CD4-positive, alpha-beta T cell treated with Interleukin-6 for 4 hours (primary cell): ENCODE data around the gene MAN1A2.
"Not testable (repeated sequence)": the region's sequence is repeated elsewhere in the genome, so short reads cannot be mapped to it uniquely, and the experiment has no call there.

Experiments
- DNase-seq: peaks from one replicate; pipeline ENCODE4 v3.0.0-alpha.2; 2020; ENCODE audit warnings: mixed read lengths

Gene MAN1A2

DNA sequence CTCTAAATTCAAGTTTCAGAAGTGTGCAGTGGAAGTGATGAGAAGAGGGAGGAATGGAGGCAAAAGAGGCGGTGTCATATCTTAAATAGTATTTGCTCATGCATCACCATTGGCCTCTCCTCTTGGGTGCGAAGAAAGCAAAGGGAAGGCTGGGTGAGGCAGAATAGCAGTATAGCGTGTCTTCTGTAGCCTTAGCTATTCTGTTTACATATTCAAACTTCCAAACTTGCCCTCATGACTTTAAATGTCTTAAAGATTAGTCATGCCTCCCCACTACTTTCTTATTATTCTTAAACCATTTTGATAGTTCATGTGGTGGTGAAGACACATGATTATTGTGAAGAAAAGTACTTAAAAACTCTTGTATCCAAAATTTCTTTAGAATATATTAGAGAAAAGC lies 134.0 kb downstream of the MAN1A2 start:
- DNase-seq = no peak

DNA sequence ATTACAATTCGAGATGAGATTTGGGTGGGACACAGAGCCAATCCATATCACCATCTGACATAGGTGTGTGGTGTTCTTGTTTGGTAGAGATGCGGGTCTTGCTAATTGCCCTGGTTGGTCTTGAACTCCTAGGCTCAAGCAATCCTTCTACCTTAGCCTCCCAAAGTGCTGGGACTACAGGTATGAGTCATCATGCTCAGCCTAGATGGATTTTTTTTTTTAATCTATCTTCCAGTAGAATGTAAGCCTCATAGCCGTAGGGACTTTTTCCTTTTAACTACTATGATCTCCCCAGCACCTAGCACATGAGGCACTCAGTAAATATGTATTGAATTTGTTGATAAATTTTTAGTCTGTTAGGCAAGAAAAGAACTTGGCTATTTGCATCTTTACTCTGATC lies 144.0 kb downstream of the MAN1A2 start:
- no peak for DNase-seq

DNA sequence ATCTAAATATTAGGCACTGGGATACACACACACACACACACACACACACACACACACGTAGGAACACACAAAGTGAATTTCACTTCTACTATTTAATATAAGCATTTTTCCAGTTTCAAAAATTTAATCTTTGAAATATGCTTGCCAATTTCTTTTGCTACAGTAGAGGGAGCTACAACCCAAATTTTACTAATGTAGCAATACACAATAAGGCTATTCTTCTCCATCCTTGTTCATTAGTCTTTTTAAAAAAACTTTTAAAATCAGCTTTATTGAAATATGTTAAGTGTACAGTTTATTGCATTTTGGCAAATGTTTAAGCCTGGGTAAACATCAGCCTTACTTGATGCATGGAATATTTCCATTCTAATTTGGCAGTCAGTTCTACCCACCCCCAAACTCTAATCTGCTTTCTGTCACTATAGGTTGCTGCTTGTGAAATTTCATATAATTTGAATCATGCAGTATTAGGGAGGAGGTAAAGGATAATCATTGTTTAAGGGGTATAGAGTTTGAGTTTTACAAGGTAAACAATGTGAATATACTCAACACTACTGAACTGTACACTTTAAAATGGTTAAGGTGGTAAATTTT lies 145.6 kb downstream of the MAN1A2 start:
- no peak for DNase-seq

GRCh38 chr1:117523111-117523510 lies 155.9 kb downstream of the MAN1A2 start:
- no peak for DNase-seq

DNA sequence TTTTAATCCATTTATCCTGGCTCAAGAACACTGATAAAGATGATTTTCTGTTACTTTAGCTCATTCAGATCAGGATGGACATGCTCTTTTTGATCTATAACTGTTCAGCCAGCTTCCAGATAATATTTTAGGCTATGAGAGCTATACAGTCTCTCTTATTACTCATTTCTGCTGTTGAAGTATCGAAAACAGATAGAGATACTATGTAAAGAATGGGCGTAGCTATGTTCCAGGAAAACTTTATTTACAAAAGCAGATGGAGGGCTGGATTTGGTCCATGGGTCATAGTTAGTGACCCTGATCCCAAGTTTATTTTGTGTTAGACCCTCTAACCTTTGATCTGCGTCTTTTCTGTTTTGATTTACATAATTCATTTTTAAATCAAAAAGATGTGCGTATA lies 159.8 kb downstream of the MAN1A2 start:
- DNase-seq = no peak

- DNase-seq = no peak
Observed at GRCh38 chr1:117527566-117528102, 160.4 kb downstream of the MAN1A2 start.

DNA sequence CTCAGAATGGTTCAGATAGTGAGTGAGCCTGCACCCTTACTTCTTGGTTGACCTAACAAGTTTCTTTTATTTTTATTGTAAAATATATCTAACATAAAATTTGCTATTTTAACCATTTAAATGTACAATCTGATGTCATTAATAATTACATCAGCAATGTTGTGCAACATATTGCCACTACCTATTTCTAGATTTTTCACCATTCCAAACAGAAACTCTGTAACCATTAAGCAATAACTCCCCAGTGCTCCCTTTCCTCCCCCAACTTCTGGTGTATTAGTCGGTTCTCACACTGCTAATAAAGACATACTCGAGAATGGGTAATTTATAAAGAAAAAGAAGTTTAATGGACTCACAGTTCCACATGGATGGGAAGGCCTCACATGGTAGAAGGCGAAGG lies 162.4 kb downstream of the MAN1A2 start:
- DNase-seq = no peak

- no peak for DNase-seq
Observed at GRCh38 chr1:117531222-117531621, 164.0 kb downstream of the MAN1A2 start.

DNA sequence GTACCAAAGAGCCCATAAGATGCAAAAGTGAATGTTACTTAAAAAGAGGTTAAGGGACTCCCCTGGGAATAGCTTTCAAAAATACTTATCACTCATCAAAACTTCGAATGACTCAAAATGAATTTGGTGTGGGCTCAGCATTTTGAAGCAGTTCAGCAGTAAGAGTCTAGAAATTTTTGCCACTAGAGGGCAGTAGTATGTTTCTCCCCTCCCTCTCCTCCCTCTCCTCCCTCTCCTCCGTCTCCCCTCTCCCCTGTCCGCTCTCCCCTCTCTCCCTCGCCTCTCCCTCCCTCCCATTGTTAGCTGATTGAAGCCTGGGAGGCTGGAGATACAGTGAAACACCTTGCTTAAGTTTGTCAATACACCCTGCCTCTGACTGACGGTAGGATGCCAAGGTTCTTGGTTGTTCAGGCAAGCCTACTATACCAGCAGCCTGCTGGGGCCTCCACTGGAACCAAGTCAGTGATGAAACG lies 167.8 kb downstream of the MAN1A2 start:
- peak; percentile 19 for DNase-seq

GRCh38 chr1:117535821-117536220 lies 168.6 kb downstream of the MAN1A2 start:
- no peak for DNase-seq

DNA sequence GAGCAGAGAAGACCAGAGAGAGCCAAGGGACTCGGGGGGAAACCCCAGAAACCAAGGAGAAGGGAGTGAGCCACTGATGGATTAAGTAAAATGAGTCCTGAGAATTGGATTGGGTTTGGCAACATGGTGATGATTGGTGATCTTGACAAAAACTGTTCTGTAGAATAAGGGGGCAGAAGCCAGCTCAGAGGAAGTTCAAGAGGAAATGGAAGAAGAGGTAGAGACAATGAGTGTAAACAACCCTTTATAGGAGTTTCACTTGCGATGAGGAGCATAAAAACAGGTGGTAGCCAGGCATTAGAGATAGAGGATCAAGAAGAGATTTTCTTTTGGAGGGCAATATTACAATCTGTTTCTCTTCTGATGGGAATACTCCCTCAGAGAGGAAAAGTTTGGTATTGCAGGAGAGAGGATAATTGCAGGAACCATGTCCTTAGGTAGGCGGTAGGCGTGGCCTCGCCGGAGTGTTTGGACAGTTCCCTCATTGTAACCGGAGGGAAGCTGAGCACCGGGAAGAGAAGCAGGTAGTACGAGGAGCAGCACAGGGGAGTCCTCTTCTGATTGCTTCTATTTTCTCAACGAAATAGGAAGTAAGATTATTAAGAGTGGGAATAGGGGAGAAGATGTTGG lies 170.2 kb downstream of the MAN1A2 start:
- no peak for DNase-seq

GRCh38 chr1:117540532-117540931 lies 173.3 kb downstream of the MAN1A2 start:
- DNase-seq = no peak

DNA sequence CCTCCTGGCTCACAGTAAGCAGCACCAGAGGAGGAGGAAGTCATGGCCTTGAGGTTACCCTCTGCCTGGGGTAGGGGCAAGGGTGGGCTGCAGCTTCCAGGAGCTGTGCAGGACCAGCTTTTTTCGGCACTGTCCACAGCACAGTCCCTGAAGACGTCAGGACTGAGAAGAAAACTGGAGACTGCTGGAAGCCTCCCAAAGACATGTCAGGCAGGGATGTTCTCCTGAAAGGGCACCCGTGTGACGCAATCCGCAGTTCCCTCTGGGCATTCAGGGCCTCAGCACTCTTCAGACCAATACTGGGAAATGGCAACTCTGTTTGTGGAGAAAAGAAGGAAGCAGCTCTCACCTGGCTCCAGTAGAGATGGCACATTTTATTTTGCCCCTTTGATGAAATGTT lies 173.8 kb downstream of the MAN1A2 start:
- no peak for DNase-seq

- DNase-seq = no peak
Observed at GRCh38 chr1:117541585-117541984, 174.3 kb downstream of the MAN1A2 start.

GRCh38 chr1:117544509-117545109 lies 177.4 kb downstream of the MAN1A2 start:
- no peak for DNase-seq

DNA sequence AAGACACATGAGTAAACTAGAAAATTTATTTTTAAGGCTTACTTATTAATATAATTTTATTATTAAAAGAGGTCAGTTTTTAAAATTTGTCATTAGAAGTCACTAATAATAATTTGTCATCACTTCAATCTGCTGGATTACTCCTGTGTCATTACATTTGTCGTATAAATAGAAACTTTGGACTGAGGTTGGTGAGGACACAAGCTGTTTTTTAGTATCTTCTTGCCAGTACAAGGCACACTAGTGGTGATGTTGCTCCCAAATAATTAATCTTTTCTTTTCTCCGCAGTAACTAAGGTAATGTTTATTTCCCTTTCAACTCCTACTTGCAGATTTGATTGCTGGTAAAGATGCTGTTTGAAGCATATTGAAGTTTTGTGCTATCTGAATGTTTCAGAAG lies 179.2 kb downstream of the MAN1A2 start:
- DNase-seq = no peak

- DNase-seq = no peak
Observed at GRCh38 chr1:117553471-117553870, 186.2 kb downstream of the MAN1A2 start.

DNA sequence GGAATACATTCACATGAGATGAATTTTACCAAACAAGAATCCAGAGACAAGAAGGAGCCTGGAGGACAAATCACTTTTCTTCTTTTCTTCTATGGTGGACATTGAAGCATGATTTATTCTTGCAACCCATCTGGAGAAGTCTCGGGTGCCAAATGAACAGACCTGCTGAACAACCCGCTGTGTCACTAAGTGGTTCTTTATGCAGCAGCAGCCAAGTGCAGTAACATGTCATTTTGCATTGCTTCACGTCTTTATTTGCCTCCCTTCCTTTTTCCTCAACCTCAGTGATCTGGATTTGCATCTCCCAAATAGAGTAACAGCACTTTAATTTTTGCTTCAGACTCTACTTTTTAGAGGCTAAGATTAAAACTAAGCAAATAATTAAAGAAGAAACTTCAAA lies 188.6 kb downstream of the MAN1A2 start:
- no peak for DNase-seq

DNA sequence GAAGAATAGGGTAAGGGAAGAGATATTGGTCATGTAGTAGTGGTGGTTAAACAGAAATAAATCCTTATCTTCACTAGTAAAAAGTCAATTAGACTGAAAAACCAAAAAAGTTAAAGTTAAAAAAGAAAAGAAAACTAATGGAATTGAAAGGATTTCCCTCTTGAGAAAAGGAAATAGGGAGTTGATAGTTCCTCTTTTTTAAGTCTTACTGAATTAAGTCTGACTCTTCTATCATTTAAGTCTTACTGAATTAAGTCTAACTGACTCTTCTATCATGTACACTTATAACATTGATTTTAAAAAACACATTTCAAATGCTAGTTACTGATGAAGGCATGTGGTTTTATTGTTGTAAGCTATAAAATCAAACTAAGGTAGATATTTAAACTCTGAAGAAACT lies 189.1 kb downstream of the MAN1A2 start:
- no peak for DNase-seq

GRCh38 chr1:117556976-117557375 lies 189.7 kb downstream of the MAN1A2 start:
- DNase-seq = no peak

DNA sequence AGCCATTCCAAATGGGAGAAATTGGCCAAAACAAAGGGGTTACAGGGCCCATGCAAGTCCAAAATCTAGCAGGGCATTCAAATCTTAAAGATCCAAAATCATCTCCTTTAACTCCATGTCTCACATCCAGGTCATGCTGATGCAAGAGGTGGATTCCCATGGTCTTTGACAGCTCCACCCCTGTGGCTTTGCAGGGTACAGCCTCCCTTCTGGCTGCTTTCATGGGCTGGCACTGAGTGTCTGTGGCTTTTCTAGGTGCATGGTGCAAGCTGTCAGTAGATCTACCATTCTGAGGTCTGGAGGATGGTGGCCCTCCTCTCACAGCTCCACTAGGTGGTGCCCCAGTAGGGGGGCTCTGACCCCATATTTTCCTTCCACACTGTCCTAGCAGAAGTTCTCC lies 191.2 kb downstream of the MAN1A2 start:
- not testable (repeated sequence) for DNase-seq

DNA sequence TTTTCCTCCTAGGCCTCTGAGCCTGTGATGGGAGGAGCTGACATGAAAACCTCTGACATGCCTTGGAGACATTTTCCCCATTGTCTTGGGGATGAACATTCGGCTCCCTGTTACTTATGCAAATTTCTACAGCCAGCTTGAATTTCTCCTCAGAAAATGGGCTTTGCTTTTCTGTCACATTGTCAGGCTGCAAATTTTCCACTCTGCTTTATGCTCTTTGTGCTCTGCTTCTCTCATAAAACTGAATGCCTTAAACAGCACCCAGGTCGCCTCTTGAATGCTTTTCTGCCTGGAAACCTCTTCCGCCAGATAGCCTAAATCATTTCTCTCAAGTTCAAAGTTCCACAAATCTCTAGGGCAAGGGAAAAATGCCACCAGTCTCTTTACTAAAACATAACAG lies 191.9 kb downstream of the MAN1A2 start:
- DNase-seq = no peak

GRCh38 chr1:117559985-117560384 lies 192.7 kb downstream of the MAN1A2 start:
- no peak for DNase-seq

DNA sequence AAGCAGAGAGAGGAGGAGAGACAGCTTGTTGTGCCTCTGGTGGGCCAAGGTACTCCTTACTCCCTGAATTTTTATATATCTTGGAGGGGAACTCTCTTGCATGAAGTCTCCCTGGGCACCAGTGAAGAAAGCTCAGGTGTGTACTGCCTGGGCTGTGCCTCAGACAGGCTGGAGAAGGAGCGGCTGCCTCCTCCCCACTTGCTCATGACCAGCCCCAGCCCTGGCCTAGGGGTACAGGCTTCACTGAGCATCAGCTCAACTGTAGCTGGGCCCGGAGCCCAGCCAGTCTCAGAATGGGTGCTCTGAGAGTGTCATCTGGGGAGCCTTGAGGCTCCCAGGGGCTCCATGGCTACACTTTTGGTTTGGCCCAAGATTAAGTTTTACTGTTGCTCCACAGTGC lies 193.8 kb downstream of the MAN1A2 start:
- DNase-seq = no peak
